HepG2 (cell line): ENCODE results near the gene RCOR1.

Source experiments
- GABPA ChIP-seq, 2 experiments: IDR thresholded peaks; 2 replicates each; pipeline ENCODE4 v1.6.1; 2011 to 2016; ENCODE audit warnings: low read depth in 2 of 2, low read length in 1 of 2, missing biosample characterization in 1 of 2, missing genetic modification characterization in 1 of 2
- MYC ChIP-seq: sonication (generic); formaldehyde crosslinking; IDR thresholded peaks from 2 replicates; pipeline ENCODE4 v1.9.0; 2021; ENCODE audit warnings: missing genetic modification reagents, borderline replicate concordance
- NFYC ChIP-seq: IDR thresholded peaks from 2 replicates; pipeline ENCODE4 v1.6.1; 2016; ENCODE audit warnings: missing genetic modification reagents, missing compliant biosample characterization
- RNF2 ChIP-seq: fragments of 450-650 bp; conservative IDR thresholded peaks from 2 replicates; pipeline ENCODE4 v1.6.1; 2016; ENCODE audit warnings: low read depth
- SMC3 ChIP-seq: IDR thresholded peaks from 2 replicates; pipeline ENCODE4 v1.6.1; 2011; ENCODE audit warnings: low read length, improper control_type of control experiment
- ZFY ChIP-seq: sonication (generic); formaldehyde crosslinking; IDR thresholded peaks from 2 replicates; pipeline ENCODE4 v1.4.0; 2020; ENCODE audit warnings: missing genetic modification reagents
- ZNF318 ChIP-seq: sonication (generic); formaldehyde crosslinking; IDR thresholded peaks from 2 replicates; pipeline ENCODE4 v1.4.0; 2020; ENCODE audit warnings: mild to moderate bottlenecking, missing genetic modification reagents
- ZNF766 ChIP-seq: sonication (generic); formaldehyde crosslinking; IDR thresholded peaks from 2 replicates; pipeline ENCODE4 v1.5.0; 2020; ENCODE audit warnings: missing genetic modification reagents, borderline replicate concordance

- TF ChIP-seq GABPA (IDR thresholded peaks at IDR 0.05; ENCODE audit: low read depth, low read length) (peak; percentile 51), GABPA (CRISPR knock-in tag; IDR thresholded peaks at IDR 0.05; ENCODE audit: low read depth) (no peak), SMC3 (no peak), RNF2 (no peak), MYC (CRISPR knock-in tag) (peak; percentile 40; the same call in 1 of the 2 replicates), ZNF766 (no peak), NFYC (CRISPR knock-in tag) (peak; percentile 79), ZFY (peak; percentile 59; the same call in 1 of the 2 replicates), ZNF318 (no peak)
Observed at GRCh38 chr14:102591944-102592762, at the start of gene RCOR1.
